Stimulated activated CD8-positive, alpha-beta memory T cell treated with anti-CD3 and anti-CD28 coated beads, Interleukin-12 subunit alpha, Interleukin-12 subunit beta, amount 100 ng/mL, for 1 hour (primary cell): Measurements from ENCODE around the gene SCARF1.

Source experiments
- DNase-seq: peaks from one replicate; pipeline ENCODE4 v3.0.0-alpha.2; 2020; ENCODE audit warnings: low read depth

The SCARF1 gene

GRCh38 chr17:1598399-1599095, 47.0 kb downstream of the SCARF1 start:
- no peak for DNase-seq

- DNase-seq: no peak
These were observed 47.6 kb downstream of the SCARF1 start for GRCh38 chr17:1597861-1598342.

- DNase-seq: no peak
These were observed 52.0 kb downstream of the SCARF1 start for GRCh38 chr17:1593630-1593931.

GRCh38 chr17:1592751-1593629, 52.5 kb downstream of the SCARF1 start:
- DNase-seq: no peak

GRCh38 chr17:1591474-1592090, 54.0 kb downstream of the SCARF1 start:
- DNase-seq: no peak

DNA sequence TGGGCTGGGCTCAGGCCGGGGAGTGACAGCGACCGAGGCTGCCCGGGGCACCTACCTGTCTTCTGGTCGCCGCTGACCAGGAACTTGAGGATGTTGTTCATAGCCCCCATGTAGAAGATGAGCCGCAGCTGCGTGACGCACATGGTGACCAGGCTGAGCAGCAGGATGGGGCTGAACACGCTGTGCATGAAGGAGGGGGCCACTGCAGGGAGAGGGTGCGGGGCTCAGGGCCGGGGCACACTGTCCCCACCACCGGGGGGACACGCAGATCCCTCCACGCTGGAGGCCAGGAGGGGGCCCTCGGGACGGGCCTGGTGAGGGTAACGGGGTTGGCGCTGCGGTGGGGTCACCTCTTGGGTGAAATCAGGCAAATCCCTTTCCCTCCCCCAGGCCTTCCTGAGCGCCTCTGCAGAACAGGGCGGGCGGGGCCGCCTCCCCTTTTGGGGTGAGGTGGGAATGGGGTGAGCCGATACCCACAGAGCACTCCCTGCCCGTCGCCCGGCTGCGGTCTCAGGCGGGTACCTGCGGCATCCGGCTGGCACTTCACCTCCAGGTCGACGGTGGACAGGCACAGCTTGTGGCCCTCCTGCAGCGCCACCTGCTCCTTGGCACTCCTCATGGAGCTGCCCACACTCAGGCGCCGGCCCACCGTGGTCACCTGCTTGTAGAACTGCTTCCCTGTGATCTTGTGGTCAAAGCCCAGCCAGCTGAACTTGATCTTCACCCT, 54.6 kb downstream of the SCARF1 start:
- no peak for DNase-seq

DNA sequence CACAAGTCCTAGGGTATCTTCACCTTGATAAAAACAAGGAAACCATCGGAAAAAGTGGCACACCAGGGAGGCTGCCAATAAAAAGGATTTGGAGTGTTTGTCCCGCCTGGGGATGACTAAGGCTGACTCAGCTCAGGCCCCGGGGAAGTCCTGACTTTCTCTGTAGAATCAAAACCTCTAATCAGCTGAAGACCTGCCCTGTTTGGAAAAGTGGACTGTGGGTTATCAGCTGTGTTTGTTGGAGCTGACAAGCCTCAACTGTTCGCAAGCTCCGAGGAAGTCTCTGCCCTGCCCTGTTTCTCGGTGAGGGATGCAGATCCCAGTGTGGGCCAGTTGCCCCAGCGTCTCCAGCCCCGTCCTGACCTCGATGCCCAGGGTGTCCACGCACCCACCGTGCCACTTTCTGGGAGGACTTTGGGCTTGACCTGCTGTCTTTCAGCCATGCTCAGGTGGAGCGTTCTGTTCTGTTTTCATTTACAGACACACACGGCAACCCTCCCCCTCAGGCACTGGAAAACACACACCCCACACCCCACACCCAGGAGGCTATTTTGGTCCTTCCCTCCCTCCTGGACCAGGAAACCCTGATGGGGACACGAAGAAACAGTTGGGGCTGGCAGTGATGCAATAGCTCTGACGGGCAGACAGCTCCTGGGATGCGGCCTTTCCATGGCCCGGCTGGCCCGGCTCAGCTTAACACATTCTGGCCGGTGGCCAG, 55.3 kb downstream of the SCARF1 start:
- DNase-seq: no peak

- no peak for DNase-seq
These were observed 56.5 kb downstream of the SCARF1 start for GRCh38 chr17:1588821-1589585.

DNA sequence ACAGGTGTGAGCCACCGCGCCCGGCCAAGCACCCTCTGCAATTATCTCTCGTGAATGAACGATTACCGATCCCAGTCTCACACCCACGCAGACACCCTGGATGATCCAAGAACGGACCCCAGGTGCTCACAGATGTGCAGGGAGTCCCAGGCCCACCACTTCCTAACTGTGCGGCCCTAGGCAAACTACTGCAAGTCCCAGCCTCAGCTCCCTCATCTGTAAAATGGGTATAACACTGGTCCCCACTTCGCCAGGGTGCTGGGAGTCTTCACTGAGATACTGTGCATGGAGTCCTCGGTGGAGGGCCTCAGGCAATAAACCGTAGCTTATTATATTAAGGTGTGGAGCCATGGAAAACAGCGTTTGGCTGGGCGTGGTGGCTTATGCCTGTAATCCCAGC, 61.4 kb downstream of the SCARF1 start:
- no peak for DNase-seq
